VCaP (cell line): ENCODE measurements around the gene C1QTNF1.
"Not testable (repeated sequence)": the region's sequence is repeated elsewhere in the genome, so short reads cannot be mapped to it uniquely, and the experiment has no call there.

Experiments
- H3K27ac ChIP-seq: fragments of 450-650 bp; 2 replicates; pipeline ENCODE4 v1.5.1; 2017
- TF ChIP-seq, protein P1 (sequence below): fragments of 450-650 bp; conservative IDR thresholded peaks from 2 replicates; pipeline ENCODE4 v1.5.1; 2017; ENCODE audit warnings: mild to moderate bottlenecking, moderate library complexity

Gene C1QTNF1

DNA sequence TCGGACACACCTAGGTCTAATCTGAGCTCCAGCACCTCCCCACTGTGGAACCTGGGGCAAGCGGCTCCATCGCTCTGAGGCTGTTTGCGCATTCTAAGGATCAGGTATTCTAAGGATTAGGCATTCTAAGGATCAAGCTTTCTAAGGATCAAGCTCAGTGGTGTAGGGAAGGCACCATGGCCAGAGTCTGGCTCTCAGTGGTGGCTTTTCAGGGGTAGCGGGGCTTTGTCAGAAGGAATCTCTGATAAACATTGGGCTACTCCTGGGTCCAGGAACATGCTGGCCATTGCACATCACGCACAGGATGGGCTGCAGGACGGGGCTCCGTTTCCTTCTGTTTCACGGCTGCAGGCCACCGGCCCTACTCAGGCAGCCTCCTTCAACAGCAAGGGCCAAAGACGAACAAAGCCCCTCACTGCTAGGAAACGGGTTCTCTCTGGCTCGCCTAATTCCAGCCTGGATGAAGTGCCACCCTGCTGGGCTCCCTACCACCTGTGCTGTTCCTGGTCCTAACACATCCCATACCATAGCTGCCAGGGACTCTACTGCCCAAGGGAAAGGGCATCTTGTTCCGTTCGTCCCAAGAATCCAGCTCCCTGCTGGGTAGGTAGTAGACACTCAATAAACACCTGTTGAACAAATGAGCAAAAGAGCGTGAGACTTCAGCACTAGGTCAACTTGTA is 5.5 kb downstream of the C1QTNF1 start:
- no peak overlapping the region for H3K27ac ChIP-seq
- TF ChIP-seq, protein P1, sequence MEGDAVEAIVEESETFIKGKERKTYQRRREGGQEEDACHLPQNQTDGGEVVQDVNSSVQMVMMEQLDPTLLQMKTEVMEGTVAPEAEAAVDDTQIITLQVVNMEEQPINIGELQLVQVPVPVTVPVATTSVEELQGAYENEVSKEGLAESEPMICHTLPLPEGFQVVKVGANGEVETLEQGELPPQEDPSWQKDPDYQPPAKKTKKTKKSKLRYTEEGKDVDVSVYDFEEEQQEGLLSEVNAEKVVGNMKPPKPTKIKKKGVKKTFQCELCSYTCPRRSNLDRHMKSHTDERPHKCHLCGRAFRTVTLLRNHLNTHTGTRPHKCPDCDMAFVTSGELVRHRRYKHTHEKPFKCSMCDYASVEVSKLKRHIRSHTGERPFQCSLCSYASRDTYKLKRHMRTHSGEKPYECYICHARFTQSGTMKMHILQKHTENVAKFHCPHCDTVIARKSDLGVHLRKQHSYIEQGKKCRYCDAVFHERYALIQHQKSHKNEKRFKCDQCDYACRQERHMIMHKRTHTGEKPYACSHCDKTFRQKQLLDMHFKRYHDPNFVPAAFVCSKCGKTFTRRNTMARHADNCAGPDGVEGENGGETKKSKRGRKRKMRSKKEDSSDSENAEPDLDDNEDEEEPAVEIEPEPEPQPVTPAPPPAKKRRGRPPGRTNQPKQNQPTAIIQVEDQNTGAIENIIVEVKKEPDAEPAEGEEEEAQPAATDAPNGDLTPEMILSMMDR, result no peak

DNA sequence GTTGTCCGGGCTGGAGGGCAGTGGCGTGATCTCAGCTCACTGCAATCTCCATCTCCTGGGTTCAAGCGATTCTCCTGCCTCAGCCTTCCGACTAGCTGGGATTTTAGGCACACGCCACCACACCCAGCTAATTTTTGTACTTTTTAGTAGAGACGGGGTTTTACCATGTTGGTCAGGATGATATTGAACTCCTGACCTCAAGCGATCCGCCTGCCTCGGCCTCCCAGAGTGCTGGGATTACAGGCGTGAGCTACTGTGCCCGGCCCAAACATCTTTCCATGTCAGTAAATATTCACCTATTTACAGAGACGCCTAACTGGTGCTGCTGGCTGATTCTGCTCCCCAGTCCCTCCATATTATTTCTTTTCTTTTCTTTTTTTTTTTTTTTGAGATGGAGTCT is 6.7 kb downstream of the C1QTNF1 start:
- H3K27ac ChIP-seq, result not testable (repeated sequence)

DNA sequence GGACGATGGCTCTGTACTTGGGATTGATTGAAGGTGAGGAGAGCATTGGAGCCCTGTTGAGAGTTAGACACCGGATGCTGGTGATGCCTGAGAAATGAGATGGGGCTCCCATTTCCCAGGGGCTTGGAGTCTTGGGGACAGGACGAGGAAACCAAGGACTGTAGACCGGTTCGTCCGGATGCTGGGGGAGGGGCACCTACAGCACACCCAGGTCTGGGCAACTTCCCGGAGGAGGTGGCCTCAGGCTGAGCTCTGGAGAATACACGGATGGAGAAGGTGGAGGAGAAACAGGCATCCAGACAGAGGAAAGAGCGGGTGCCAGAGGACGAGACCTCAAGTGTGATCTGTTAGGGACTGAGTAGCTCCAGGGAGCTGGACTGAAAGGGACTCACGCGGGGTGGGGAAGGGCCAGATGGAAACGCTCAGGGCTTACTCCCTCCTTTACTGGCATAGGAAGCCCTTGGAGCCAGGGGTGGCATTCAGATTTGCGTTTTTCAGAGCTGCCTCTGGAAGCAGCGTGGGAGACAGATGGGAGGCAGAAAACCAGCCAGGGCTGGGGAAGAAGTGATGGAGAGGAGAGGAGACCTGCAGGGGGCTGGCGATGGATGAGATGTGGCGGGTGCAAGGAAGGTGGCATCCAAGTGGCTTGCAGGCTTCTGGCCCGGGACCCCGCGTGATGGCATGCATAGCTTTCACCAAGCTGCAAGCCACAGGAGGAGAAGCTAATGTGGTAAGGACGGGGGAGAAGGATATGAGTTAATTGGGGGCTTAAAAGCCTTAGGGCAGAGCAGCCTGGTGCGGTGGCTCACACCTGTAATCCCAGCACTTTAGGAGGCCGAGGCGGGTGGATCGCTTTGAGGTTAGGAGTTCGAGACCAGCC is 8.3 kb downstream of the C1QTNF1 start:
- TF ChIP-seq, protein P1, result no peak
- H3K27ac ChIP-seq, result no peak overlapping the region

DNA sequence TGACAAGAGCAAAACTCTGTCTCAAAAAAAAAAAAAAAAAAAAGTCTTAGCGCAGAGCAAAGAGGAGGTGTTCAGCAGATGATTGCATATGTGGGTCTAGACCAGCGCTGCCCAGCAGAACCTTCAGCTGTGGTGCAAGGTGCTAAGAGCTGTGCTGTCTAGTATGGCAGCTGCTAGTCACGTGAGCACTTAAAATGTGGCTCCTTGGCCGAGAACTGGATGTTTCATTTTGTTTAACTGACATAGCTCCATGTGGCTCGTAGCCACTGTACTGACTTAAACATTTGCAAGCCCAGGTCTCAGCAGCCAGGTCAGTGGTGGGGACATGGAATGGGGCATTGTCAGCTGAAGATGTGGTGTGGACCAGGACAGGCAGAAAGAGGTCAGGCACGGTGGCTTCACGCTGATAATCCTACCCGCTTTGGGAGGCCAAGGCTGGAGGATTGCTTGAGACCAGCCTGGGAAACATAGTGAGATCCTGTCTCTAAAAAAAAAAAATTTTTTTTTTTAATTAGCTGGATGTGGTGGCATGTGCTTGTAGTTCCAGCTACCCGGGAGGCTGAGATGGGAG is 9.2 kb downstream of the C1QTNF1 start:
- H3K27ac ChIP-seq, result no peak overlapping the region
- TF ChIP-seq, protein P1, result no peak

GRCh38 chr17:79033741-79034501 is 10.0 kb downstream of the C1QTNF1 start:
- H3K27ac ChIP-seq, result no peak overlapping the region
- TF ChIP-seq, protein P1, result no peak

DNA sequence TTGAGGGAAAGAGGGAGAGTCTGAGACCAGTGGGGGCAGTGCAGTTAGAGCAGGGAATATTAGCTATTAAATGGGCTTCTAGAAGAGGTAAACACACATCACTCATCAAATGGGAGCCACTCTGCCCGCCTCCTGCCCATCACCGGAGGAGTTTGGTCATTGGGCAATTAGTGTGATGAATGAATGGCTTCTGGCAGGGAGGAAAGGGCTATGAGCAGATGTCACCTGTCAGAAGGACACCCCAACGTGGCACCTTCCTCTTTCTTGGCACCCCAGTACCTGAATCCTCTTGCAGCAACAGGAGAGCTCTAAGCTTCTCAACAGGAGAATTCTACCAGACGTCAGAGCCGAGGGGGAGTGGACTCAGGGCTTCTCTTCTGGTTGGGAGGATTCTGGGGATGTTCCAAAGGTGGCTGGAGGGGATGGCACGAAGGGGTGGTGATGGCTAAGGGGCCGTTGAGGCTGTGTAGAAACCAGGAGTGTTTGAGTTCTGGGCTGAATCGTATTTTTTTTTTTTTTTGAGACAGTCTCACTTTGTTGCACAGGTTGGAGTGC is 11.0 kb downstream of the C1QTNF1 start:
- H3K27ac ChIP-seq, result no peak overlapping the region

GRCh38 chr17:79035686-79036085 is 11.7 kb downstream of the C1QTNF1 start:
- no peak overlapping the region for H3K27ac ChIP-seq
- TF ChIP-seq, protein P1, result no peak

More for the DNA sequence above, 11.0 kb downstream of the C1QTNF1 start:
- TF ChIP-seq, protein P1, result no peak
